RPMI7951 (cell line): ENCODE results near the gene TTC28. TPM values are rescaled to one million over a fixed set of nuclear protein-coding genes. Genes with fewer than 3 reads are reported as not detected.

Experiments
- DNase-seq: peaks from one replicate; pipeline ENCODE4 v3.0.0-alpha.2; 2012; ENCODE audit warnings: low read depth
- total RNA-seq: library from RNA; depleted of rRNA; stranded (reverse); fragments of >200 nt; shearing (Covaris generic); gene quantifications from 2 replicates; pipeline ENCODE4 v1.2.3, GENCODE V29; 2014

The TTC28 gene
- total RNA-seq, 1 experiment from 2014 or later, result 0.96 TPM

- no peak for DNase-seq
These were observed 410.4 kb downstream of the TTC28 start for GRCh38 chr22:28269277-28269676.

DNA sequence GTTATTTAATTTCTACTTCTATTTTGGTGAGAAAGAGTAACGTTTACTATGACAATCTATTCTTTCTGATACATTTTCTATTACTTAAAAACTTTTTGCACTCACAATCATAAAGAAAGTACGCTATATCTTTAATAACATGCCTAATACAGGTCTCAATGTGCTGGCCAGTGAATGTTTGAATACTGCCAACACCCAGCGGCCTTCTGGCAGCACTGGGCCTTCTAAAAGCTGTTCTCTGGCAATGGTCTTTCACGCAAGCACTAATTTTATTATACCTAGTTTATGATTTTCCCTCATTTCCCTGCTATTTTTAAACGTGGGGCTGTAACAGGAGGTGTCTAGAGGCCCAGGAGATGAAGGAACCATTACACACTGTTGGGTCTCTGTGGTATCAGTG is 410.8 kb downstream of the TTC28 start:
- DNase-seq, result no peak

DNA sequence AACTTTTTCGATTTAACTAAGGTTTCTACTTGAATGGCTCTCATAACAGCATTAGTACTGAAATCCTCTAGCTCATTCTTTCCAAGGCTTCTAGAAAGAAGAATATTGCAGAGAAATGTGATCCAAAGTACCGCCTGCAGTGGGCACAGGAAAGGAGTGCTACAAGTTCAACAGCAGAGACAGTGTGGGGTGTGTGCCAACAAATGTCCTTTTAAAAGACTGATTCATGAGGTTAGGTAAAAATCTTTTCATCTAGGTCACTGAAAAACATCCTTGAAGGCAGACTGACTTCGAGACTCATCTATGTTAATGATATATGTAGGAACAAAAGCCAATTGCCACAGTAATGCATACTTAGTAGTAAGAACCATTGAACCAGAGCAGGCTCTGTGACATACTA is 411.5 kb downstream of the TTC28 start:
- no peak for DNase-seq

DNA sequence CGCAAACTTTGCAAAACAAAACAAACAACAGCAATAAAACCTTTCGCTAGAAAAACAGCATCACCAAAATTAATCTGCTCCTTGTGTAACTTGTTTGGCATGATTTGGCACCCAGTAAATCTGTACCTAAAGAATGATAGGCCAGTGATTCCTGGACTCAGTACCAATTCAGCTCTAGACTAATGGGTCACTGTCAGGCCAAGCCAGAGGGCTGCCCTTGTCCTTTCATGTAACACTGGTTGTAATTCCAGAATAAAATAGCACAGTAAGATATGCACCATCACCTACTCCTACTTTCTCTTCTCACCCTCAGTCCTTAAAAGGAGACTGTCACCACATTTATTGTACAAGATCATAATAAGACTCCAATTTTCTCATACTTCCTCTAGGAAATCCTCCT is 419.0 kb downstream of the TTC28 start:
- no peak for DNase-seq

DNA sequence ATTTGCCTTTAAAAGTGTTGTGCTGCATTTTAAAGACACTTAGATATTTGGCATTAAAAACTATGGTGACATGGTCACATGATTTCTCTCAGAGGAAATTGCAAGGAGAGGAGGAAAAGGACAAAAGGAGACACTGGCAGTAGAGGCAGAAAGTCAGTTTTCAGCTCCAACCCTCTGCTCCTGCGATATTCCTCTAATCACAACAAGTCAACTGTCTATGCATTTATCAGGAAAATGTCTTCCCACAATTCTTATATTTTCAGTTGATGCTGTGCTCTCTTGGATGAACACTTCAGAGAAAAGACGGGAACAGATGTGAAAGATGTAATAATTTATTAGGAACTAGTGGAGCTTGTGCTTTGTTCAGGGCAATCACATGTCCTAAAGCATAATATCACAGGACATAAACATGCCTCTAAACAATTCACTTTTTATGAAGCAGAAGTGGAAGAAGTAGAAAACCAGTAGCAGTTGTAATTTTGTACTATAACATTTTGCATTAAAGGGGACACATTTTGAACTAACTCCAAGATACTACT is 419.8 kb downstream of the TTC28 start:
- no peak for DNase-seq

DNA sequence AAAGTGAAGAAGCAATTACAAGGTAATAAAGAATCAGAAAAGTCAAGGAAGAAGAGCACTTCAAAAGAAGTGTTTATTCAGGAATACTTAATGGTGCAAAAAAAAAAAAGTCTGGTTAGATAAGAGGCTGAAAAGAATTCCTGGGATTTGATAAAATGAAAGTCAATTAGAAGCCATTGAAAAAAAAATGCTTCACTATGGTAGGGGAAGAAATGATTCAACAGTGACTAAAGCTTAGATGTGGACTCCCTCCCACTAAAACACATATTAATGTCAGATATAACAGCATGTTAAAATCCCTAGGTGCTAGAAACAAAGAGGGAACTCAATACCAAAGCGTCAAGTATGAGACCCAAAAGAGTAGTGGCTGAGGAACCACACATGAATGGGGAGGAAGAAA is 425.2 kb downstream of the TTC28 start:
- no peak for DNase-seq

GRCh38 chr22:28252539-28252938 is 427.1 kb downstream of the TTC28 start:
- no peak for DNase-seq

- no peak for DNase-seq
These were observed 429.5 kb downstream of the TTC28 start for GRCh38 chr22:28250036-28250695.

DNA sequence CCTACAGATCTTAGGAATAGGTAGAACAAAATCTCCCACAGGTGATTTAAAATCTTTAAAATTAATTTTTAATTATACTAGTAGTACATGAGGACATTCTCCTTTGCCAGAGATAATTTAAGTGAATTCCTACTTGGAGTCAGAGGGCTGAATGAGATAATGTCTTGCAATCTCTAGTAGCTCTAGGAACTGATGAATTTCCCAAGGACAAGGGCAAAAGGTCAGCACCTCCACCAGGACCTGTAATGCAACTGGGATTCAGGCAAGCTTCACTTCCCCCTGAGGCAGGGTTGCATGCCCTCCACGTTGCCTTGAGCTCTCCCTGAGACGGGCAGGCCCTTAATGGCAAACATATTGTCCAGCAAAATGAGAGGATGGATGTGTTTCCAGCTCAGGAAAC is 430.2 kb downstream of the TTC28 start:
- no peak for DNase-seq

DNA sequence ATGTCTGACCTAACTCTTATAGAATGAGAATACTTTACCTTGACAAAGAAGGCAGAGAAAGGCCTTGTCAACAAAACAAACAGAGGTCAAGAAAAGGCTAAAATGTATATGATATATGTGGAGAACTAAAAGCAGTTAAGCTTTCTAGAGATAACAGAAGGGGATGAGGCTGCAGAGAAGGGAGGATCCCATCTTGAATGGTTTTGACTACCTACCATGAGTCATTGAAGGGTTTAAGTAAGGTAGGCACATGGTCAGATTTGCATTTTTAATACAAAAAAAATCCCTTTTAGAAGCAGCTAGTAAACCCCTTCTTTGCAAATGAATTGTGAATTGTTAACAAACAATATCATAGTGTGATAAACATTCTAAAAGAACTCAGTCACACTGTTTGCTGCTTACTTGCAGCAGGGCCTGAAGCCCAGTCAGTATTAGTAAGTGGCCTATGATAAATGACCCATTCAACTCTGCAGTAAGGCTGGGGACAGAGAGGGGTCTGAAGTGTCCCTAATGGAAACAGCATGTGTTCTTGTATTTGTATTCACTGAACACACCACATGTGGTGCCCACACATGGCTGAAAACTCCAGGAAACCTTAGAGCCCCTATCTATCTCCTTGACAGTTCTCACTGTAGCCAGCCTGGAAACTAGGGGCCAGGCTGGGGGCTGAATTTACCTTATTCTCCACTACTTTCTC is 431.8 kb downstream of the TTC28 start:
- no peak for DNase-seq

- DNase-seq, result no peak
These were observed 432.5 kb downstream of the TTC28 start for GRCh38 chr22:28247136-28247535.

GRCh38 chr22:28246397-28246796 is 433.2 kb downstream of the TTC28 start:
- no peak for DNase-seq

DNA sequence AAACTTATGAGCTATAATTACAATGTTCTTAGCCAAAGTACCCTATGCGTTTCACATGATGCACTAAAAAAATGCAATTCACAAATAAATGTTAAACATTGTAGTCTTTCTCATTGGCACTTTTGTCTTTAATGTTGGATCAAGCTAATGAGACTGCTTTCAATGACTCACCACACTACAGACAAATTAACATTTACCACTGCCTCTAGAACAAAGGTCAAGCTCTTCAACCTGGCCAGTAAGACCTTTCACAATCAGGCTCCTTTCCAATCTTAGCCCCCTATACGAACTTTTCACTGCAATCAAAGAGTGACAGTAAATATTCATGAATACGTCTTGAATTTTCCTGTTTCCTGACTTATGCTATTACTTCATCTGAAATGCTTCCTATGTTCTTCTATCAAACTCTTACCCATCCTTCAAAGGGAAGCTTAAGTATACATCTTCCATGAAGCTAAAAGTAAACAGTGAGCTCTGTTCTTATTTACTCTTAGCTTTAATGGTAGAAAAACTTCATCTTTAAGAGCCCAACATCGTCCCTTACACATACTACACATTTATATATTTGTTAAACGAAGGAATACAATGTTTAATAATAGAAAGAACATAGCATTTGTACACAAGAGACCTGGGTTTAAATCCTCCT is 433.9 kb downstream of the TTC28 start:
- DNase-seq, result no peak

DNA sequence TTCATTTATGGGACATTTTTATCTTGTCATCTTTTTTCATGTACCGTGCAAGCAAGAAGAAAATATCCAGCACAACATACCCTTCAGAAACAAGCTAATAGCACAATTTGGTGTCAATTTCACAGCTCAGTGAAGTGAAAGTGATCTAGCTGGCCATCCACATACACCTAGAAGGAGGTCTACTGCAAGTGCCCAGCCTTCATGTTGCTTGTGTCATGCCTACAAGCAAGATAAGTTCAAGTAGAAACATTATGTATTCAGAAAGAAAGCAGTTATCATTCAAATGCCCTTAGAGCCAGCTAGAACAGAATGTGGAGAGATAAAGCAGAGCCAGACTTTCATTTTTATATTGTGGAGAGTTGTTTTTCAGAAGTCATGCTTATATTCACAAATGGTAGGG is 434.9 kb downstream of the TTC28 start:
- no peak for DNase-seq

- DNase-seq, result no peak
These were observed 436.1 kb downstream of the TTC28 start for GRCh38 chr22:28243539-28243938.

DNA sequence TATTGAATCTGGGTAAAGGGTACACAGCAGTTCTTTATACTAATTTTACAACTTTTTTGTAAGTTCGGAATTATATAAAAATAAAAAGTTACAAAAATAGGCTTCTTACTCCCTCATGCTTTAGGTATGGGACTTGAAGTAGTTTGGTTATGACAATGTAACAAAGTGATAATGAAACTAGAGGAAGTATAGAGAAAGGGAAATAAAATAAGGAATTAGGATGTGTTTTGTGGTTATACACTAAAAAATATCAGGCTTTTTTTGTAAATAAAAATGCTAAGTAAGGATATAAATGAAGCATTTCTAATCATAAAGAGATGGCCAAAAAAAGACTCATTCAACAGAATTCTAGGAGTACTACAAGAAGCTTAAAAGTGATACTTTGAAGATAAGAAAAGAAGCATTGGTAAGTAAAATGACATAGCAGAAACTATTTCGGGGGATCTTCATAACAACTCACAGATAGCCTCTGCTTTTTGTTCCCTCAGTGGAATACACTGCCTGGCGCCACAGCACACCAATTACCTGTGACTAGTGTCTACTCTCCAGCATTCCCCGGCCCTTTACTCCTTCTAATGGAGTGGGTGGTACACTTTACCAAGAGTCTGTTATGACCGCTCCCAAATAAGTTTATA is 437.9 kb downstream of the TTC28 start:
- no peak for DNase-seq

GRCh38 chr22:28239941-28240340 is 439.7 kb downstream of the TTC28 start:
- no peak for DNase-seq

- no peak for DNase-seq
These were observed 441.9 kb downstream of the TTC28 start for GRCh38 chr22:28237783-28238182.

DNA sequence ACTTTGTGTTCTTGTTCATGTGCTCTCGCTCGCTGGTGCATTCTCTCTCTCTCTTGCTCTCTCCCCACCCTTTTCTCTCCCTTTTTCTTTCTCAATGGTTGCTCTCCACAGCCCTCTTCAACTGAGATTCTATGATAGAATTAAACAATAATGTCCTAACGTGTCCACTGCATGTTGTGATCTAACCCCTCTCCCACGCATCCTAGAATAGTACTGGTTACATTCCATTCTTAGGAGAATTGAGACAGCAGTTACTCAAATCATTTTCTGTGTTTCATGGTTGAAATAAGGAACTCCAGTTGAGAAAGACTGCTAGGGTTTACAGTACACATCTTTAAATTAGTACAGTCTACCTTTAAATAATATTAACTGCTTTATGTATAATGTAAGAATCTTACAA is 442.5 kb downstream of the TTC28 start:
- no peak for DNase-seq

GRCh38 chr22:28232204-28232603 is 447.4 kb downstream of the TTC28 start:
- no peak for DNase-seq

- DNase-seq, result no peak
These were observed 448.2 kb downstream of the TTC28 start for GRCh38 chr22:28231441-28231840.

DNA sequence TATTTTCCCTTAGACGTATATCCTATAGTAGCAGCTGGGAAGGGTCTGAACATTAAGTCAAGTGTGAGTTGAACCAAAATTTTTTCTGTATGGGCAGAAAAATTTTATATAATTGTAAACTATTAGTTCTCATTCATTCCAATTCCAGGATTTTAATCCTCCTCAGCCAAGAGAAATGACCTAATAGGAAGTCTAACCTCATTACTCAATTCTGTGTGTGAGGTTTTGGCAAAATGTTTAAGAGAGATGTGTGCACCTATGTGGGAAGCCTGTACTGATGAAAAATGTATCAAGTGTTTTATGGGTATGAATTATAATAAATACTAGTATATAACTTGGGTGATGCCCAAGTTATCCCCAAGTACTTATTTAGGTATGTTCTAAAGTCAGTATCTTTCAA is 449.0 kb downstream of the TTC28 start:
- DNase-seq, result no peak
